CD1c-positive myeloid dendritic cell (primary cell): ENCODE data around the gene FZD1.

ENCODE experiments used
- DNase-seq: peaks from one replicate; pipeline ENCODE4 v3.0.0-alpha.2; 2016; ENCODE audit errors: extremely low spot score

The FZD1 gene

GRCh38 chr7:91264924-91265681 is 870 bp downstream of the FZD1 start:
- DNase-seq = peak; percentile 65

- no peak for DNase-seq
These were observed 1.4 kb downstream of the FZD1 start for GRCh38 chr7:91265693-91266066.

GRCh38 chr7:91266067-91266688 is 1.9 kb downstream of the FZD1 start:
- DNase-seq = no peak

- no peak for DNase-seq
These were observed 2.5 kb downstream of the FZD1 start for GRCh38 chr7:91266689-91267090.

GRCh38 chr7:91267171-91267955 is 3.1 kb downstream of the FZD1 start:
- DNase-seq = no peak

GRCh38 chr7:91270372-91270771 is 6.1 kb downstream of the FZD1 start:
- DNase-seq = no peak

GRCh38 chr7:91276909-91277308 is 12.7 kb downstream of the FZD1 start:
- no peak for DNase-seq

GRCh38 chr7:91280185-91280584 is 16.0 kb downstream of the FZD1 start:
- DNase-seq = no peak

GRCh38 chr7:91280604-91281003 is 16.4 kb downstream of the FZD1 start:
- DNase-seq = no peak

- peak; percentile 29 for DNase-seq
These were observed 21.6 kb downstream of the FZD1 start for GRCh38 chr7:91285696-91286355.

- no peak for DNase-seq
These were observed 22.2 kb downstream of the FZD1 start for GRCh38 chr7:91286432-91286831.

- no peak for DNase-seq
These were observed 23.3 kb downstream of the FZD1 start for GRCh38 chr7:91287371-91288084.

- DNase-seq = peak; percentile 64
These were observed 24.1 kb downstream of the FZD1 start for GRCh38 chr7:91288208-91288824.

- DNase-seq = no peak
These were observed 25.5 kb downstream of the FZD1 start for GRCh38 chr7:91289633-91290254.

GRCh38 chr7:91291302-91291701 is 27.1 kb downstream of the FZD1 start:
- DNase-seq = no peak

- no peak for DNase-seq
These were observed 27.7 kb downstream of the FZD1 start for GRCh38 chr7:91291902-91292301.

- no peak for DNase-seq
These were observed 28.3 kb downstream of the FZD1 start for GRCh38 chr7:91292506-91292905.

GRCh38 chr7:91293136-91293535 is 28.9 kb downstream of the FZD1 start:
- DNase-seq = no peak

GRCh38 chr7:91293840-91294239 is 29.6 kb downstream of the FZD1 start:
- no peak for DNase-seq

- DNase-seq = no peak
These were observed 30.5 kb downstream of the FZD1 start for GRCh38 chr7:91294639-91295220.
